HG02938 (cell line): Measurements from ENCODE around the gene OBSCN.
A peak's percentile ranks its signal among the peaks of the same experiment; 100 is the strongest.
"Not testable (repeated sequence)": the region's sequence is repeated elsewhere in the genome, so short reads cannot be mapped to it uniquely, and the experiment has no call there.

Source experiments
- ATAC-seq: cut with Tn5 transposase; IDR thresholded peaks from one replicate; pipeline ENCODE4 v1.9.1; 2021; ENCODE audit warnings: mild to moderate bottlenecking, moderate library complexity; ENCODE audit not compliant: unreplicated experiment

Gene OBSCN

DNA sequence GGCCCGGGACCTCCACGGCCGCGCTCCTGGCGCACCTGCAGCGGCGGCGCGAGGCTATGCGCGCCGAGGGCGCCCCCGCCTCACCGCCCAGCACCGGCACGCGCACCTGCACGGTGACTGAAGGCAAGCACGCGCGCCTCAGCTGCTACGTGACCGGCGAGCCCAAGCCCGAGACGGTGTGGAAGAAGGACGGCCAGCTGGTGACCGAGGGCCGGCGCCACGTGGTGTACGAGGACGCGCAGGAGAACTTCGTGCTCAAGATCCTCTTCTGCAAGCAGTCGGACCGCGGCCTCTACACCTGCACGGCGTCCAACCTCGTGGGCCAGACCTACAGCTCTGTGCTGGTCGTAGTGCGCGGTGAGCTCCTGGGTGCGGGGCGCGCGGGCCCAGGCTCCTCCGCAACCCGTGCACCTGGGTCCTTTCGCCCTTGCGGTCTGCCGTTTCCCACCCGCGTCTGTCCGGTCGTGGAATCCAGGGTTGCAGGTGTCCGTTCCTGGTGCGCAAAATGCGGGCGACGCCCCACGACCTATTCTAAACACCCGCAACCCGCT, 4.6 kb downstream of the OBSCN start:
- ATAC-seq = no peak

DNA sequence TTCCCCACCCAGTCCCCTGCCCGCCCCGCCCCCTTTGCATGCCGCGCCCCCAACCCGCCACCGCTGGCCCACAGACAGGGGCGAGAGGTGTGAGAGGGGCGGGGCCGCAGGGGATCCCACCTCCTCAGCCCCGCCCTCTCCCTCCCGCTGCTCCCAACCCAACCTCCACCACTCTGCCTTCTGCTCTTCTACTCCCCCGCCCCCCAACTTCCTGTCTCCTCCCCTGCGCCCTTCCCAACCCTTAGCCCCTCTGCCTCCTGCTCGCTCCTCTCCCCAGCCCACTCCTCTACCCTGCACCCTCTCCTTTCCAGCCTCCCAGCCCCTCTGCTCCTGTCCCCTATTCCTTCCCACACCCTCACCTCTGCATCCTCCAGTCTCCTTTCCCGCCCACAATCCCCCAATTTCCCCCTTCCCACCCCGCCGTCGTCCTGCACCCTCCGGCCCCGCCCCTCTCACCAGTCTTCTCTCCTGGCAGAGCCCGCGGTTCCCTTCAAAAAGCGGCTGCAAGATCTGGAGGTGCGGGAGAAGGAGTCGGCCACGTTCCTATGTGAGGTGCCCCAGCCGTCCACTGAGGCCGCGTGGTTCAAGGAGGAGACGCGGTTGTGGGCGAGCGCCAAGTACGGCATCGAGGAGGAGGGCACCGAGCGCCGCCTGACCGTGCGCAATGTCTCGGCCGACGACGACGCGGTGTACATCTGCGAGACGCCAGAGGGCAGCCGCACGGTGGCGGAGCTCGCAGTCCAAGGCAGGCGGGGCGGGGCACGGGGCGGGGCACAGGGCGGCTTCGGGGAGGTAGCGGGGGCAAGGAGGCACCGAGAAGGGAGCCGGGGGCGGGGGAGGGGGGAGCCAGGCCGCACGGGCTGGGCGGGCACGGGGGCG, 5.4 kb downstream of the OBSCN start:
- ATAC-seq = peak; percentile 92

GRCh38 chr1:228213917-228214808, 6.3 kb downstream of the OBSCN start:
- no peak for ATAC-seq

DNA sequence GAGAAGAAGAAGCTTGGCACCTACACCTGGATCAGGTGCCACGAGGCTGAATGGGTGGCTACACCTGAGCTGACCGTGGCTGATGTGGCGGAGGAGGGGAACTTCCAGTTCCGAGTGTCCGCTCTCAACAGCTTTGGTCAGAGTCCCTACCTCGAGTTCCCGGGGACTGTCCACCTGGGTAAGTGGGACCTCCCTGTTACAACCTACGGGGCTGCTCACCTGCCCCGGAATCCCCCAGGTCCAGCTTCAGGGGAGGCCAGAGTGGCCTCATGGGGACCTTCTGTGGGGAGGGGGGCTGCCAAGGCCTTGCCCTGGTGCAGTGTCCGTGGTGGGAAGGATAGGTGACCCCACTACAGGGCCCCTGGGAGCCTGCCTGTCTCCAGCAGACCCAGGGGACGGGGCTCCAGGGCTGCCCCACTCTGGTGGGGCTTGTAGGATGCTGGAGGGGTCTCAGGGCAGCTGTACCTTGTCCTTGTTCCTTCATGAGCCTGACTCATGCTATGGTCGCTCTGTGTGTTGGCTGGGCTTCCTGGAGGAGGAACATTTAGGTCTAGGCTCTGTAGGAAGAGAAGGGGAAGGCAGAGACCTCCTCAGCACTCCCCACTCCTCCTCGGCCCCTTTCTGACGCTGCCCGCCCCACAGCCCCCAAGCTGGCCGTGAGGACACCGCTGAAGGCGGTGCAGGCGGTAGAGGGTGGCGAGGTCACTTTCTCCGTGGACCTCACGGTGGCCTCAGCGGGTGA, 7.2 kb downstream of the OBSCN start:
- no peak for ATAC-seq

DNA sequence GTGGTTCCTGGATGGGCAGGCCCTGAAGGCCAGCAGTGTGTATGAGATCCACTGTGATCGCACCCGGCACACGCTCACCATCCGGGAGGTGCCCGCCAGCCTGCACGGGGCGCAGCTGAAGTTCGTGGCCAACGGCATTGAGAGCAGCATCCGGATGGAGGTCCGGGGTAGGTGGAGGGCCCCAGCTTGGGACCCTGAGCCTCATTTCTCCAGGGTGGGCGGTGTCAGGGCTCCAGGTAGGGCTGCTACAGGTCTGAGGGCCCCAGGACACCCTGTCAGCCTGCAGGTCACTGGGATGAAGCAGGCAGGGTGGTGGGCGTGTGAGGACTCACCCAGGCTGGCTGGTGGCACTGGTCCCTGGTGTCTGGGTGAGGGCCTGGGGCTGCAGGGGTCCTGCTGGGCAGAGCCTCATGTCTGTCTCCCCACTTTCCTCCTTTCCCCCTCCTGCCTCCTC, 7.8 kb downstream of the OBSCN start:
- no peak for ATAC-seq

DNA sequence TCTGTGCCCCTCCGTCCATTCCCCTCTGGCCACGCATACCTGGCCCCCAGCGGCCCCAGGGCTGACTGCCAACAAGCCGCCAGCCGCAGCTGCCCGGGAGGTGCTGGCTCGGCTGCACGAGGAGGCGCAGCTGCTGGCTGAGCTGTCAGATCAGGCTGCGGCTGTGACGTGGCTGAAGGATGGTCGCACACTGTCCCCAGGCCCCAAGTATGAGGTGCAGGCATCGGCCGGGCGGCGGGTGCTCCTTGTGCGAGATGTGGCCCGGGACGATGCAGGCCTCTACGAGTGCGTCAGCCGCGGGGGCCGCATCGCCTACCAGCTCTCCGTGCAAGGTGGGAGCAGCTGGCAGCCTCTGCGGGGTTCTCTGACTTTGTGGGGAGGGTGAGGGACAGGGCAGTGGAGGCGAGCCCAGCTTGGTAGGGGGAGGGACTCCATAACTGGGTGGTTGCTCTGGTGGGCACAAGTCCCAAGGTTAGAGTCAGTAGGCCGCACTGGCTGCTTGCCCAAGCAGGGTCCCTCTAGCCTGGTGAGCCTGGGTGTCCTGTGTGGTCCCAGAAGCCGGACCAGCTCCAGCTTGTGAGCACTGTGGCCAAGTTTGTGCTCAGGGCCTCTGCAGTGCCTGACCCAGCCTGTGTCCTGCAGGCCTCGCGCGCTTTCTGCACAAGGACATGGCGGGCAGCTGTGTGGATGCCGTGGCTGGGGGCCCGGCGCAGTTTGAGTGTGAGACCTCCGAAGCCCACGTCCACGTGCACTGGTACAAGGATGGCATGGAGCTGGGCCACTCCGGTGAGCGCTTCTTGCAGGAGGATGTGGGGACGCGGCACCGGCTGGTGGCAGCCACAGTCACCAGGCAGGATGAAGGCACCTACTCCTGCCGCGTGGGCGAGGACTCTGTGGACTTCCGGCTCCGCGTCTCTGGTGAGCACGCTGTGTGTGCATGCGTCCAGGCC, 8.8 kb downstream of the OBSCN start:
- no peak for ATAC-seq

DNA sequence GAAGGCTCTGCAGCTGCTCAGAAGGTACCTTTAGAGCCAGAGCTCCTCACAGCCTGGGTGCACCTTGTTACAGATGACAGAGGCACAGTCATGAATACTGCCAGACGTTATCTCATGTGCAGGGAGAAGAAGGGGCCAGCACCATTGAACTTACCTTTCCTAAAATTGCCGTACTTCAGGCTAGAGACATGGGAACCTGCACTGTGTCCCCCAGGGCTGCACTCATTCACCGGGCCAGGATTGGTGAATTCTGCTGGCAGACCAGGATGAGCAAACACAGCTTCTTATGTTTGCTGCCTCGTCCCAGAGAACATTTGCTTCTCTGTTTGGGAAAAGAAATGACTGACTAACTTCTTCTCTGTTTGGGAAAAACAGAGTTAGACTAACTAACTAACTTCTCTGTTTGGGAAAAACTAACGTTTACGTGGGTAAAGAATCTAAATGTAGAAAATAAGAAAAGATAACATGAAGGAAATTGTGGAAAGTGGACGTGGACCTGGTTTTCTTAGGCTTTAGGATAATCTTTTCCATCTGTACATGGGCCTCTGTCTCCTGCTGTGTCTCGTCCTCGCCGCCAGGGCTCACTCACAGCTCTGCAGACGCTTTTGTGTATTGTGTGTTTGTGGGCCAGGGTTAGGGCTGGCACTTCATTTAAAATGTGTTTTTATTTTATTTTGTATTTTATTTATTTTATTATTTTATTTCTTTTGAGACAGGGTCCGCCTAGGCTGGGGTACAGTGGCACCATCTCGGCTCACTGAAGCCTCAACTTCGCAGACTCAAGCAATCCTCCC, 9.9 kb downstream of the OBSCN start:
- no peak for ATAC-seq

- no peak for ATAC-seq
Measured at GRCh38 chr1:228218513-228219244, 10.8 kb downstream of the OBSCN start.

GRCh38 chr1:228219245-228219961, 11.6 kb downstream of the OBSCN start:
- ATAC-seq = no peak

- ATAC-seq = no peak
Measured at GRCh38 chr1:228219962-228220780, 12.3 kb downstream of the OBSCN start.

- ATAC-seq = not testable (repeated sequence)
Measured at GRCh38 chr1:228221097-228221496, 13.3 kb downstream of the OBSCN start.

DNA sequence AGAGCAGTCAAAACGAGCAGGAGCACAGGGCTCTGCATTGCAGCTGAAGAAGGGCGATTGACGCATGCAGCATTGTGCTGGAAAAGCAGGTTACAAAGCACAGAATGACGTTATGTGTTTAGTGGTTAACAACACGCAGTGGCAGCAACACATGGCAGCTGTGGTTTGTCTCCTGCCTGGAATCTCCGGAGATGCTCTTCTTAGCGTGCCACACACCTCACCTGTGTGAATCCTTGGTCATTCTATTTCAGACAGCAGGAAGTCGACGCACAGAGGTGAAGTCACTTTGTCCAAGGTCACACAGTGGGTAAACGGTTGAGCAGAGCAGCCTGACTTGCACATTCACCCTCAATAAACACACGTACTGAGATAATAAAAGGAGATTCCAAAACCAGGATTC, 14.7 kb downstream of the OBSCN start:
- ATAC-seq = no peak

GRCh38 chr1:228224198-228225164, 16.6 kb downstream of the OBSCN start:
- no peak for ATAC-seq

GRCh38 chr1:228225165-228225710, 17.4 kb downstream of the OBSCN start:
- no peak for ATAC-seq

GRCh38 chr1:228225740-228226139, 17.9 kb downstream of the OBSCN start:
- no peak for ATAC-seq
